Middle frontal gyrus (tissue), 1 donor: ENCODE data around the gene HOXA1.

ENCODE experiments used
- DNase-seq: peaks from one replicate; pipeline ENCODE4 v3.0.0-alpha.2; 2015; ENCODE audit warnings: low spot score; ENCODE audit errors: extremely low spot score

The HOXA1 gene

GRCh38 chr7:27095897-27096767 is at the start of gene HOXA1:
HOXA1 (minus strand) TSS chr7:27096000; CDS start chr7:27095912, 88 bp downstream.
- DNase-seq, result no peak

GRCh38 chr7:27145165-27145913 is 49.5 kb upstream of the HOXA1 start:
- DNase-seq, result no peak

GRCh38 chr7:27144781-27145164 is 49.0 kb upstream of the HOXA1 start:
- DNase-seq, result no peak

- DNase-seq, result no peak
Measured at GRCh38 chr7:27143950-27144780, 48.4 kb upstream of the HOXA1 start.

- DNase-seq, result no peak
Measured at GRCh38 chr7:27143023-27143949, 47.5 kb upstream of the HOXA1 start, which contains the start of gene HOXA5. HOXA5 (minus strand) TSS chr7:27143681; CDS start chr7:27143607, 74 bp downstream.

GRCh38 chr7:27142580-27143022 is 46.8 kb upstream of the HOXA1 start:
- no peak for DNase-seq

- no peak for DNase-seq
Measured at GRCh38 chr7:27141923-27142579, 46.3 kb upstream of the HOXA1 start.

GRCh38 chr7:27141137-27141922 is 45.5 kb upstream of the HOXA1 start:
- DNase-seq, result no peak

GRCh38 chr7:27140126-27140857 is 44.5 kb upstream of the HOXA1 start:
- DNase-seq, result no peak

- no peak for DNase-seq
Measured at GRCh38 chr7:27139334-27140125, 43.7 kb upstream of the HOXA1 start.

GRCh38 chr7:27138985-27139333 is 43.2 kb upstream of the HOXA1 start:
- DNase-seq, result no peak

GRCh38 chr7:27138472-27138871 is 42.7 kb upstream of the HOXA1 start:
- DNase-seq, result no peak

GRCh38 chr7:27137640-27138315 is 42.0 kb upstream of the HOXA1 start:
- no peak for DNase-seq

GRCh38 chr7:27134392-27134791 is 38.6 kb upstream of the HOXA1 start:
- DNase-seq, result no peak

- DNase-seq, result no peak
Measured at GRCh38 chr7:27133409-27134231, 37.8 kb upstream of the HOXA1 start.

GRCh38 chr7:27132978-27133377 is 37.2 kb upstream of the HOXA1 start:
- no peak for DNase-seq
